A172 (cell line): ENCODE data around the gene SLC25A12. TPM values are rescaled to one million over a fixed set of nuclear protein-coding genes. Genes with fewer than 3 reads are reported as not detected.

Source experiments
- DNase-seq: peaks from one replicate; pipeline ENCODE4 v3.0.0-alpha.2; 2015; ENCODE audit warnings: low spot score
- total RNA-seq: library from RNA; depleted of rRNA; stranded (reverse); fragments of >200 nt; shearing (Covaris generic); gene quantifications from 2 replicates; pipeline ENCODE4 v1.2.3, GENCODE V29; 2014

The SLC25A12 gene
- total RNA-seq, 1 experiment from 2014 or later, result 26.3 TPM

GRCh38 chr2:171883275-171883893, 10.7 kb downstream of the SLC25A12 start:
- DNase-seq, result no peak

GRCh38 chr2:171882089-171882769, 11.8 kb downstream of the SLC25A12 start:
- DNase-seq, result no peak

DNA sequence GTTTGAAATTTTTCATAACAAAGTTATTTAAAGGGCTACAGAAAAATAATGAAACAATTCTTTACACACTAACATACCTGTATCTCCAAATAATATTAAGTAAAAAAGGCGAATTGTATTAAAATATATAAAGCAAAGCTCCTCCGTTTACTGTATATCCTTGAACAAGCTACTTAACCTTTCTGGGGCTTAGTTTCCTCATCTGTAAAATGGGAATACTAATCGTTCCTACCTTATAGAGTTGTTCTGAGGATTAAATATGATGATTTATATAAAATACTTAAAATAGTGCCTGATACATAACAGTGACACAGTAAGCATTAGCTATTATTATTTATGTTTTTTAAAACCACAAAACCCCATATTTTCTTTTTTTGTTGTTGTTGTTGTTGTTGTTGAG, 13.3 kb downstream of the SLC25A12 start:
- DNase-seq, result no peak

- no peak for DNase-seq
Measured at GRCh38 chr2:171879865-171880264, 14.2 kb downstream of the SLC25A12 start.

DNA sequence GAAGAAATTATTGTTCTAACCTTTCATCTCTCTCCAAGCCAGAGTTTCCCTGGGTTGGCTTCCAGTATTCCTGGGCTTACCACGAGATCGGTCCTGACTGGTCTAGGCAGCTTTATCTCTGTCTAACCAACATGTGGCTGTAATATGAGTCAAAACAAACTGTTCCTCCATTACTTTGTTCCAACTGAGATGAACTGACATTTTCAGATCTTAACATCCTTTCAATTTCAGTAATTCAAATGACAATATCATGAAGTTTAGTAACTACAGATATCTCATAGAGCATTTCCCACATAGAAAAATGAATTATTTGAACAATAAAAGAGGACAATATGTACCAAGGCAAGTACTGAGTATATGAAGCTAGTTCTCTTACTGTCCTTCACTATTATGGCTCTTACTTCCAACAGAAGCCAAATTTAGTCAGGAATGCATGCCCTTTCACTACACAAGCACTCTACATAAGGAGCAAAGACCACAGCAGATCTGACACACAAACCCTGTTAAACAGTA, 15.5 kb downstream of the SLC25A12 start:
- DNase-seq, result no peak

- no peak for DNase-seq
Measured at GRCh38 chr2:171874963-171875362, 19.1 kb downstream of the SLC25A12 start.

DNA sequence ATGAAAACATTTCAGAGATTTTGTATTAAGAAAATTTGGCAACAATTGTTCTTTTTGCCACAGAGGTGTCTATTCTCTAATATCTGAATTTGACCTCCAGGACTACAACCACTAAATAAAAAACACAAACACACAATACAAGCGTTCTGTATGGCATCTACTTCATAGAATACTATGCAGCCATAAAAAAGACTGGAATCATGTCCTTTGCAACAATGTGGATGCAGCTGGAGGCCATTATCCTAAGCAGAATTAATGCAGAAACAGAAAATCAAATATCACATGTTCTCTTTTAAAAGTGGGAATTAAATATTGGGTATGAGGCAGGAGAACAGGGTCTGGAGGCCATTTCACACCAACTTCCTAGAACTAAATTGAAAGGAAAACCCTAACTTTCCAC, 19.5 kb downstream of the SLC25A12 start:
- DNase-seq, result no peak

DNA sequence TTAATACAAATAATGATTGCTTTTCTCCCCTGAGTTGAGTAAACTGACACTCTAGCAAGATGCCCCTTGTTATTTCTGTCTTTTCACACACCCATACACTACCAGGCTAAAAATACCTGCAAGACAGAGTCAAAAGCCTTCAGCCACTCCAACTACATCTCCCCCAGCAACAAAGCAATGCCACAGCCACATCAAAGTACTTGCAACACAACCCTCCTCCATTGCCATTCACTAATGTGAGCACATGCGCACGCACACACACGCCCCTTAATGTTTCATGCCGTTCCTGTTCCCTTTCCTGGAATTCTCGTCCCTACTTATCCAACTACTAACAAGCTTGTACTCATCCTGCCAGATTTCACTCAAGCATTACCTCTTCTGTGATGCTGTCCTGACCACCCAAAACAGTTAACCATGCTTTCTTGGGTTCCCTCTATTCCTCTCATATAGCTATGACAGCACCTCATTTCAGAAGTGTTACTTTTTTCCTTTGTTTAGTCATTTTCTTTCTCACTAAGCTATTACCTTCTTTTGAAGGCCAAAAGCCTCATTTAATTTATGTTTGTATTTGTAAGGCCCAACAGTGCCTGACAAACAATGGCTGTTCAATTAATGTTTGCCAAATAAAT, 29.6 kb downstream of the SLC25A12 start:
- no peak for DNase-seq

DNA sequence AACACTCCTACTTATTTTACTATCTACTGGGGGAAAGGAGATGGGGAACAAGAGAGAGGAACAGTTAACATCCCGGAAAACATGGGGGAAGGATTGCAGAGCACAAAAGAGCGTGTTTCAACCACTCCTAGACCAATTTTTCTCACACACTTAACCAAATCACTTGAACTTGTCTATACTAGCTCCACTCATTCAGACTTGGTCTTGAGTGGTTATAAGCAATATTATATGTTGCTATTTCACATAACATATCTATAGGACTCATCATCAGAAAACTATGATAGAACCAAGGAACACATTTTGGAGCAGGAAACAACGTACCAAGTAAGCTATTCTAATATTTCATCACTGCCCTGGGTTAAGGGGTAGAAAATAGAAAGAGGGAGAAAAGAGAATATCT, 31.5 kb downstream of the SLC25A12 start:
- no peak for DNase-seq

DNA sequence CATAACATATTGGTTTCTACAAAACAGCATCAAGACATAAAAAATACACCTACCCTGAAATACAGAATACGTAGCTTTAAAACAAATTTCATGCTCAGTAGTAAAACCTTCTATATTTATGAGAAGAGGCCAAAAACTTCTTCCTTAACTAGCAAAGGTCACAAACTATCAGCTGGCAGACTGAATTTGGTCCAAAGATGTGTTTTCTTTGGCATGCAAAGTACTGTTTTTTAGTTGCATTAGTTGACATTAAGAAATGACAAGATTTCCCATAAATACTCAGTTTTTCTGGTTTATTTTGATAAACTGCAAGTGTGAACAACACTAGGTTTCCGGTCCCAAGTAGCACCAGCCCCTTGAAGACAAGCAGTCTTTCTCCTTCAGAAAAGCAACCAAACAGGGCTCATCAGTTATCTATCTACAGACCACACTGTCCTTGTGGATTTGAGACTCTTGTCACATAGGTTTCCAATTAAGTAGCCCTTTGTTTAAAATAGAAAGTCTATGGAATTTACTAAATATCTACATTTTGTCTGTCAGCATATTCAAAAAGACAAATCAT, 35.6 kb downstream of the SLC25A12 start:
- DNase-seq, result no peak

DNA sequence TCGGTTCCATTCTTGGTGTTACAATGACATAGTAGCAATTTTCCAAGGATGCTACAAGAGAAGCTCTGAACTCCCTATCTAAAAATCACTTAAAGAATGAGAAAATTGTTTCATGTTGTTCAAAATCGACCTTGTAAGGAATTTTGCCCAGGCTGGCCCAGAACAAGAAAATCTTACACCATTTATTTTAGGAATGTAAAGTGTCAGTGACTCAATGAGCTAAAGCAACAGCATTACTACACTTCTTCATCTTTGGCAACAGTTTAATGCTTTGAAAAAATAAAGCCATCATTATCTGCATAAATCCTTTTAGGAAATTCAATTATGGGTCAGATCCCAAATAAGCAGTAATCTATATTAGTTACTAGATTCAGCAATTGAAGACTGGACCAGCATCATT, 38.6 kb downstream of the SLC25A12 start:
- DNase-seq, result no peak

GRCh38 chr2:171852366-171852888, 41.6 kb downstream of the SLC25A12 start:
- DNase-seq, result no peak

DNA sequence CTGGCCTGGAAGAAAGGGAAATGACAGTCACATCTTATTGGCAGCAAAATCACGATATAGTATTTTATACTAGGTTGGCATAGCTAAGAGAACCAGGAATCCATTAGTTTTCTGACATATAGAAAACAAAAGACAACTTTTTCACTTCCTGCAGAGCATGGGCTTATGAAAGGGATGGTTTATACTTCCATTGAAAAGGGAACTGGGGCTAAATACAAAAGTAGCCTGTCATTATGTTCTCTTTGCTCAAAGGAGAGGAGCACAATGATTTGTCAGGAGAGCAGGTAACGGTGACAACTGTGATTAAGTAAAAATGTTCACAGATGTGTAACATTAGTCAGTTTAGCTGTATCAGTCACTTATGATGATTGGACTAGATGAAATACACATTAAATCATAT, 46.4 kb downstream of the SLC25A12 start:
- DNase-seq, result no peak

DNA sequence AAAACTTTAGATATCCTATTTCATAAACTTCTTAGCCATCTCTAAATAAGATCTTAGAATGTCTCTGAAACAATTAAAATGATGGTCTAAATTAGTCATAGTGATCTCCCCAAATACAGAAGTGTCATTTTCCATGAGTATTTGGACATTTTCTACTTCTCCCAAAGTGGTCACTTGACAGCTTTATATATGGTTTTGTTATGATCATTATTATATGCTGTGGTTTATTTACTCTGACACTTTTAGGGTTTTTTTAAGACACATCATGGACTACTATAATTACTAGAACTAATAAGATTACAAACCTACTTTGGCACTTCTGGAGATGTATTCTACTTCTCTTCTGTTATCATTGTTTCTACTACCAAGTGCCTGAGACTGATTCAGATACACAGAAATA, 47.1 kb downstream of the SLC25A12 start:
- no peak for DNase-seq

DNA sequence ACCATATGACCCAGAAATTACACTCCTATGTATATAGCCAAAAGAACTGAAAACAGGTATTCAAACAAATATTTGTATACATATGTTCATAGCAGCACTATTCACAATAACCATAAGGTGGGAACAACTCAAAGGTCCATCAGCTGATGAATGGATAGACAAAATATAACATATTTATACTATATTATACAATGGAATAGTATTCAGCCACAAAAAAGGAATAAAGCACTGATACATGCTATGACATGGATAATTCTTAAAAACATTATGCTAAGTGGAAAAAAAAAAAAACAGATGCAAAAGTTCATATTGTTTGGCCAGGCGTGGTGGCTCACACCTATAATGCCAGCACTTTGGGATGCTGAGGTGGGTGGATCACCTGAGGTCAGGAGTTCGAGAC, 52.0 kb downstream of the SLC25A12 start:
- DNase-seq, result no peak

GRCh38 chr2:171837736-171838135, 56.3 kb downstream of the SLC25A12 start:
- DNase-seq, result no peak

GRCh38 chr2:171836146-171836910, 57.7 kb downstream of the SLC25A12 start:
- DNase-seq, result no peak

GRCh38 chr2:171835386-171835785, 58.7 kb downstream of the SLC25A12 start:
- DNase-seq, result no peak

DNA sequence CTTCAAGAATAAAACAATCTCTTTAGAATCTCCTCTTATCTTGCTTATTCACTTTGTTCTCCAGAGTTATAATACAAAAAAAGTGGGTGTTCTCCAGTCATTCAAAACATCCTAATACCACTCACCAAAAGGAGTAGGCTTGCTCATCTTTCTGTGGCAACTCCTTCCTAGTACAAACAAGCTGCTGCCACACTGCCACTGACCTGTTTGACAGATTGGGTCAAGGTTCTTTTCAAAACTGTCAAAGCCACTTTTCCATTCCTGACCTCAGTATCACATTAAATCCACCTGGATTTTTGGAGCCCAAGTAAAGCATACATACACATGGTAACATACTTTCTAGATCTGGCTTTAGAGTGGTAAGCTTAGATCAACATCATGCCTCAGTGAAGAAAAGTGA, 59.8 kb downstream of the SLC25A12 start:
- no peak for DNase-seq

GRCh38 chr2:171832489-171832888, 61.6 kb downstream of the SLC25A12 start:
- no peak for DNase-seq

- DNase-seq, result no peak
Measured at GRCh38 chr2:171830039-171830438, 64.0 kb downstream of the SLC25A12 start.

DNA sequence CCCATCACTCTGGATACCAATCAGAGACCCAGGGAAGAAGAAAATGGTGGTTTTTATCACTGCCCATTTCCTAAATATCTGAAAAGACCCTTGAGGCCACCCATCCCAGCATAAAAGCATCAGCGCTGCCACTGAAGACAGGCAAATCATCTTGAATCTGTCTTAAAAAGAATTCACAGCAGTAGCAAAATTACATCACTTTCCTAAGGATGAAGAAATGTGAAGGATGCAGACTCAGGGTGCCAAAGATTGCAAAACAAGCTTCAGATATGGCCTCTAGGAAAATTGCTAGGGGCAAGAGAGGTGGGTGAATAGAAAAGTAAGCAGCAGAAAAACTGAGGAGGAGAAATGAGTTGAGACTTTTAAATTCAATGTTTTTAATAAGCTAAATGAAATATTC, 70.0 kb downstream of the SLC25A12 start:
- no peak for DNase-seq
